Ovary (tissue), 3 donors: ENCODE data around the gene ZBTB43.

Source experiments
- POLR2A ChIP-seq: fragments of 450-650 bp; IDR thresholded peaks from one replicate; pipeline ENCODE4 v1.6.1; 2017; ENCODE audit warnings: antibody characterized with exemption, mild to moderate bottlenecking, moderate library complexity
- TF ChIP-seq, protein P1 (sequence below), 3 donors: fragments of 450-650 bp in 2 of 3; fragments of 200-600 bp in 1 of 3; IDR thresholded peaks; one replicate each; pipeline versions ENCODE4 v1.5.1 to v1.8.0; 2016 to 2022; ENCODE audit warnings: antibody characterized with exemption in 3 of 3, mild to moderate bottlenecking in 1 of 3
- donor health status: DM: no; HTN: no; CAD: no.

DNA sequence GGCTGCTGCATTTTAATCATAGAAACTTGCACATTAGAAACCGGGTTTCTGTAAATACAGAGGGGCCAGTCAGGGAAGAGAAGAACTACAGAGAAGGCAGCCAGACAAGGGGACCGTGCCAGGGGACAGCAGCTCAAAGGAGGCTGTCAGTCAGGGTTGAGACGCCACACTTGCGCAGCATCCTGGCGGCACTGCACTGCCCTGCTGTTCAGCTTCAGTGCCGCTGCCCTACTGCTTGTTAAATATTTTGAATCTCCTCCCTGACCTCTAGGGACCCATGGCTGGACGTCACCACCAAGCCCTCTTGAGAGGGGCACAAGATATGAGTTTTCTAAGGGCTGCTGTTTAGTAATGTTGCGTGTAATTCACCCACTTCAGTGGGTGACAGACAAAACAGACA is 43.6 kb upstream of the ZBTB43 start:
- TF ChIP-seq, protein P1, sequence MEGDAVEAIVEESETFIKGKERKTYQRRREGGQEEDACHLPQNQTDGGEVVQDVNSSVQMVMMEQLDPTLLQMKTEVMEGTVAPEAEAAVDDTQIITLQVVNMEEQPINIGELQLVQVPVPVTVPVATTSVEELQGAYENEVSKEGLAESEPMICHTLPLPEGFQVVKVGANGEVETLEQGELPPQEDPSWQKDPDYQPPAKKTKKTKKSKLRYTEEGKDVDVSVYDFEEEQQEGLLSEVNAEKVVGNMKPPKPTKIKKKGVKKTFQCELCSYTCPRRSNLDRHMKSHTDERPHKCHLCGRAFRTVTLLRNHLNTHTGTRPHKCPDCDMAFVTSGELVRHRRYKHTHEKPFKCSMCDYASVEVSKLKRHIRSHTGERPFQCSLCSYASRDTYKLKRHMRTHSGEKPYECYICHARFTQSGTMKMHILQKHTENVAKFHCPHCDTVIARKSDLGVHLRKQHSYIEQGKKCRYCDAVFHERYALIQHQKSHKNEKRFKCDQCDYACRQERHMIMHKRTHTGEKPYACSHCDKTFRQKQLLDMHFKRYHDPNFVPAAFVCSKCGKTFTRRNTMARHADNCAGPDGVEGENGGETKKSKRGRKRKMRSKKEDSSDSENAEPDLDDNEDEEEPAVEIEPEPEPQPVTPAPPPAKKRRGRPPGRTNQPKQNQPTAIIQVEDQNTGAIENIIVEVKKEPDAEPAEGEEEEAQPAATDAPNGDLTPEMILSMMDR (IDR thresholded peaks at IDR 0.05), result no peak
- no peak for TF ChIP-seq POLR2A
